Effector memory CD4-positive, alpha-beta T cell (primary cell): Measurements from ENCODE around the gene CHST11.
"Not testable (repeated sequence)": the region's sequence is repeated elsewhere in the genome, so short reads cannot be mapped to it uniquely, and the experiment has no call there.

ENCODE experiments used
- DNase-seq, 3 donors: peaks; one replicate each; pipeline ENCODE4 v3.0.0-alpha.2; 2020
- H3K27ac ChIP-seq: 2 replicates; pipeline ENCODE4 v1.7.0; 2013; ENCODE audit warnings: mild to moderate bottlenecking, low read length, moderate library complexity; ENCODE audit not compliant: insufficient read depth, poor library complexity, severe bottlenecking
- H3K27me3 ChIP-seq: replicated peaks from 2 replicates; pipeline ENCODE4 v1.7.0; 2013; ENCODE audit warnings: mild to moderate bottlenecking, low read length; ENCODE audit not compliant: insufficient read depth, control insufficient read depth, poor library complexity, severe bottlenecking
- H3K36me3 ChIP-seq: 2 replicates; pipeline ENCODE4 v1.7.0; 2013; ENCODE audit warnings: mild to moderate bottlenecking, low read length, moderate library complexity; ENCODE audit not compliant: control insufficient read depth, insufficient read depth
- H3K4me1 ChIP-seq: 2 replicates; pipeline ENCODE4 v1.7.0; 2013; ENCODE audit warnings: low read length, mild to moderate bottlenecking; ENCODE audit not compliant: control insufficient read depth, insufficient read depth, poor library complexity, severe bottlenecking
- H3K4me3 ChIP-seq: 2 replicates; pipeline ENCODE4 v1.7.0; 2013; ENCODE audit warnings: low read length, low read depth, mild to moderate bottlenecking; ENCODE audit not compliant: insufficient read depth, poor library complexity, severe bottlenecking
- H3K9me3 ChIP-seq: 2 replicates; pipeline ENCODE4 v1.7.0; 2013; ENCODE audit warnings: mild to moderate bottlenecking, low read length, moderate library complexity; ENCODE audit not compliant: control insufficient read depth

The CHST11 gene

DNA sequence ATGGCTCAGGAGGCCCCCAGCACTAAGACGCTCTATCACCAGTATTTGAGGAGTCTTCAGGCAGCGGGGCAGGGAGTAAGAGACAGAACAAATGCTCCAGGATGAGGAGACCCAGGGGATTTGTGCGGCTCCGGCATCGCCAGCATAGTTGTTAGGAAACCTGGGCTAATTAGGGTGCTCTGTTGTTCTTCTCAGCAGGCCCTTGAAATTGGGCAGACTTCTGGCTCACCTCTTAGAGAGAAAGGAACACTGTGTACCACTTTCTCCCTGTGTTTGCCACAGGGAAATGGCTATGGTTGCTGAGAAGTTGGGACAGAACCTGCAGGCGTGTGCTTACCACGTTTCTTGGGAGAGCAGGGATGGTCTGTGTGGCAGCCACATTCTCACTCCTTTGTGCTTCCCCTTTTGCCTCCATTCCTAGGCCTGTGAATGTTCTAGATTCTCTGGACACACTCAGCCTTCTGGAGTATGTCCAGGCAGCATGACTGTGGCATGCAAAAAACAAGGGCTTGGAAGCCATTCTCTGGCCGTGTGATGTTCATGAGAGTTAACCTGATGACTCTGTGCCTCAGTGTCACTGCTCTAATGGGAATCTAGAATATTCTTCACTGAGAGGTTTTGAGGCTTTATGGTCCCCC lies 109.0 kb downstream of the CHST11 start:
- Histone ChIP-seq H3K4me3 (no peak overlapping the region), H3K36me3 (peaks cover 7% of the 10 kb centered on the region), H3K27ac (no peak overlapping the region), H3K27me3 (no peaks in the 10 kb centered on the region), H3K9me3 (no peaks in the 10 kb centered on the region), H3K4me1 (peaks cover 18% of the 10 kb centered on the region)
- no peak for DNase-seq

DNA sequence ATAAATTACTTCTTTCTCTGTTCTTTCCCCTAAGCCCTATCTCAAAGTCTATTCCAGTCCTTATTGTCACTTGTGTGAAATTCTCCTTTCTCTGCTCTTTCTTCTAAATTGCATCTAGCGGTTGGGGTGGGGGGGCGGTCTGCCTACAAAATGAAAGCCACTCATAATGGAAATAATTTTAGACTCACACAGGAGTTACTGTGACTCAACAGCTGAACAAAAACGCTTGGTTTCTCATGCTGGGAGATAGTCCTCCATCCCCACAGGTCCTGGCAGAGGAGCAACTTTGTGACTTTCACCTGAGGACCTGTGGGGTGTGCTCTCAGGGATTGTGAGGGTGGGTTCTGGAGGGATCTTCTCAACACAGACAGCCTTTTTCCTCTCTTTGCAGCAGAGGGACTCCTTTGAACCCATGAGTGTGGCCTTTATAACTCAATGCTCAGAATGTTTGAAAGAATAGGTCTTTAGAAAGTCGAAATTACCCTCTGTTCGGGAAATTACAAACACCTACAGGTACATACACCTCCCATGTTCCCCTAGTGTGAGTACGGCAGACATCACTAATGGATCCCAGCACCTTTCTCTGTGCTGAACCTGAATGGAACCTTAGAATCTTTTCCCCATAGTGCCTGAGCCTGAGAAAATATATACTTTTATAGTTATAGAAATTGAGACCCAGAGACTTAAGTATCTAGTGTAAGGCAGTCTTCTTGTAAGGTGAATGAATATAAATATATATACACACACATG lies 109.7 kb downstream of the CHST11 start:
- Histone ChIP-seq H3K9me3 (no peaks in the 10 kb centered on the region), H3K4me3 (no peak overlapping the region), H3K4me1 (peaks cover 18% of the 10 kb centered on the region), H3K36me3 (peaks cover 7% of the 10 kb centered on the region), H3K27ac (no peak overlapping the region), H3K27me3 (no peaks in the 10 kb centered on the region)
- DNase-seq, result no peak

DNA sequence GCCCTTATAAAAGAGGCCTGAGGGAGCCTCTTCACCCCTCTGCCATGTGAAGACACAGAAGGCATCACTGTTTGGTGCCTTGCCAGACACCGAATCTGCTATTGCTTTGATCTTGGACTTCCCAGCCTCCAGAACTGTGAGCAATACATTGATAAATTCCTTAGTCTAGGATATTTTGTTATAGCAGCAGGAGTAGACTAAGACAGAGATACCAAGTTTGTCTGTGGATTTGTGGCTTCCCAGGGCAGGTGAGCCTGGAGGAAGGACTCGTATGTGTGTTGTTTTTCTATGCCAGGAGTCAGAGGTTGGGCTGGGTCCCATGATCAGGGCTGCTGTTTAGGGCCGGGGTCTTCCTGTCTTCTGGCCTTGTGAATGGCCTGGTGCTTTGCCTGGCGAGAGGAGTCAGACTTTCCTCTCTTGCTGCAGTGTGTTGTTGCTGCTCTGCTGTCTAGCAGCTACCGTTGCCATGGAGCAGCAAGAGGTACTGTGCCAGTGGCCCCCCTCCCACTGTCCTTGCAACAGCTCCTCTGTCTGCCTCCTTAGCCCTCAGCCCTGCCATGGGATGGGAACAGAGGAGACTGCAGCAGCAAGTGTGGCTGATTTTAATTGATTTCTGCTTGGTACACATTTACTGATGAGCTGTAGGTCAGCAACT lies 111.2 kb downstream of the CHST11 start:
- no peak overlapping the region for H3K4me3 ChIP-seq
- H3K4me1 ChIP-seq, result peaks cover 18% of the 10 kb centered on the region
- H3K36me3 ChIP-seq, result peaks cover 7% of the 10 kb centered on the region
- peak overlapping the region; percentile 31 for H3K27ac ChIP-seq
- no peaks in the 10 kb centered on the region for H3K27me3 ChIP-seq
- peak in 1 of 3 donors; percentile 9 for DNase-seq
- no peaks in the 10 kb centered on the region for H3K9me3 ChIP-seq

DNA sequence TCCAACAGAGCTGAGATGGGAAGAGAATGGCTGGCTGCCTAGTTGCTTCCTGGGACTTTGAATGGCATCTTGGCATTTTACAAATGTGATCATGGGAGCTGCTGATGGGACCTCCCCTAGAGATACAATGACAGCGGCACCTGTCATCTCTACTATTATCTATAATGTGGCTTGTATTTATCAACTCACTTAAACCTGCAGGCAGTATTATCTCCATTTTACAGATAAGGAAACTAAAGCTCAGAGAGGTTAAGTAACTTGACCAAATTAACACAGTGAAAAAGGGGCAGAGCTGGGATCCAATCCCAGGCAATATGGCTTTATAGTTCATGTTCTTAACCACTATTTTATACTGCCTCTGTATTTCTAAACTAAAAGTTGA lies 111.7 kb downstream of the CHST11 start:
- Histone ChIP-seq H3K27me3 (no peaks in the 10 kb centered on the region), H3K4me1 (peaks cover 18% of the 10 kb centered on the region), H3K27ac (peak overlapping the region; percentile 31), H3K4me3 (no peak overlapping the region), H3K9me3 (no peaks in the 10 kb centered on the region), H3K36me3 (peaks cover 7% of the 10 kb centered on the region)
- no peak for DNase-seq

DNA sequence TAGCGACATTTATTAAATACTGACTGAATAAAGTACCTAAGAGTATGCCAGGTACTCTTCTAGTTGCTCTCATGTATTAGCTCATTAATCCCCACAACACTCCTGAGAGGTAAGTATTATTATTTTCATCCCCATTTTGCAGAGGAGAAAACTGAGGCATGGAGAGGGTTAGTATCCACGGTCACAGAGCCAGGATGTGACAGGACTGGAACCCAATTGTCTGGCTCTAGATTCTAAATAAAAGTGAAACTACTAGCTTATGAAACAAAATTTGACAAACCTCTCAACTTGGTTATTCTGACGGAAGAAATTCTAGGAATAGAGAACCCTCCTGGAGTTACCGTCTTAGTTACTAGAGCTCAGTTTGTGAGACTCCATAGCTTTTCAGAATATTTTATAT lies 112.2 kb downstream of the CHST11 start:
- H3K36me3 ChIP-seq, result peaks cover 3% of the 10 kb centered on the region
- H3K4me1 ChIP-seq, result peaks cover 18% of the 10 kb centered on the region
- H3K9me3 ChIP-seq, result no peaks in the 10 kb centered on the region
- H3K27me3 ChIP-seq, result no peaks in the 10 kb centered on the region
- H3K4me3 ChIP-seq, result peak overlapping the region; percentile 20
- H3K27ac ChIP-seq, result peak overlapping the region; percentile 31
- no peak for DNase-seq

DNA sequence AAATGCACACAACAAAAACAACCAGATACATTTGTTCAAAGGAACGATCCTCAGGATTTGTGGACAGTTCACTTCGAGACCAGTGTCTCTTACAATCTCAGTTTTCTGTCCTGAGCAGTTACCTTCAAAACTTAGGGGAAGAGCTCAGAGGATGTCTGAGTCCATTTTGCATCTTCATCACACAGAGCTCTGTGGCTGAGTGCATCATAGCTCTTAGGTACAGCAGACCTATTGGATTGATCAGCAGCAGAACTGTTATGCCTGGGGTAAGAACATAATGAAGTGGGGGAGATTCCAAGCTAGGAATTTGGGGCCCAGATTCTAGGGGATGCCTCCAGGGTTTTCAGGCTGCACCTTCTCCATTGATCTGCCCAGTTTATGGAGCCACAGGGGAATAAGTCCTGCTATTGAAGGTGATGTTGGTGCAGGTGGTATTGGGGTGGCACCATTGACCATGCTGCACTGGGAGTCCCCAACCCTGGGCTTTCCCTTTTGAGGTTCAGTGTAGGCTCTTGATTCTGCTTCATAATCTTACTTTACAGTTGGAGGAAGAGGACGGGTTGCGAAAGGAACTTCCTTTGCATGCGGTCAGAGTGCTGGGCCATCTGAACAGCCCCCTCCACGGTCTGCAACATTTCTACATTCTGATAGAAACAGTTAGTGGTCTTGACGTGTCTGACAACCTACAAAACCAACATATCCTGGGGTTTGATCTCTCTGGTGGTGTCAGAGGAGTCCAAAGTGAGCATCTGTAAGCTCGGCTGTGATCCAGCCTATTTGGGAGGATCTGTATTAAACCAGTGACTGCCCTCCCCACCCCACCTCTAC lies 112.8 kb downstream of the CHST11 start:
- peak; percentile 18 to 45 (median 35) for DNase-seq
- Histone ChIP-seq H3K4me3 (peak overlapping the region; percentile 20), H3K27me3 (no peaks in the 10 kb centered on the region), H3K9me3 (no peaks in the 10 kb centered on the region), H3K36me3 (no peaks in the 10 kb centered on the region), H3K27ac (peak overlapping the region; percentile 33), H3K4me1 (peaks cover 18% of the 10 kb centered on the region)

DNA sequence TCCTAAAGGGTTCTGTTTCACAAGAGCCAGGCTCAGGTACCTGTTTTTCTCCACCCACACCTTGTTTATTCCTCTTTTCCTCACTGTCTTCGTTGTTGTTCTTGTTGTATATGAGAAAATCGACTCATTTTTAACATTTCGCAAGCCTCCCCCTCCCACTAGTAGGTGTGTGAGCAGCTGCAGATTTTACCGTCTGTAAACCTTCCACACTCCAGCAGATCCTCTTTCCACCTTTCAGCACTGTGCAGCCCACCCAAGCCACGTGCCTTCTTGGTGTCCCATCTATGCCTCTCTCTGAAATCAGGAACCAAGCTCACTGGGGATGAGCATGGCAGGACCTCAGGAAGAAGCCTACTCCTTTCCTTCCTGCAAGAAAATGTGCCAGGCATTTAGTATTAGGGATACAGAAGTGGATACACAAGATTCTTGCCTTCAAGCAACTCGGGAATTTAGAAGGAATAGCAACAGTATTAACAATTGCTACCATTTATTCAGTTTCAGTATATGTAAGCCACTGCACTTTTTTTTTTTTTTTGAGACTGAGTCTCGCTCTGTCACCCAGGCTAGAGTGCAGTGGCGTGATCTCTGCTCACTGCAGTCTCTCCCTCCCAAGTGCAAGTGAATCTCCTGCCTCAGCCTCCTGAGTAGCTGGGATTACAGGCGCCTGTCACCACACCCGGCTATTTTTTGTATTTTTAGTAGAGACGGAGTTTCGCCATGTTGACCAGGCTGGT lies 113.6 kb downstream of the CHST11 start:
- H3K27me3 ChIP-seq, result no peaks in the 10 kb centered on the region
- DNase-seq, result no peak
- peak overlapping the region; percentile 33 for H3K27ac ChIP-seq
- no peak overlapping the region for H3K4me3 ChIP-seq
- no peaks in the 10 kb centered on the region for H3K9me3 ChIP-seq
- H3K4me1 ChIP-seq, result peaks cover 18% of the 10 kb centered on the region
- H3K36me3 ChIP-seq, result no peaks in the 10 kb centered on the region

DNA sequence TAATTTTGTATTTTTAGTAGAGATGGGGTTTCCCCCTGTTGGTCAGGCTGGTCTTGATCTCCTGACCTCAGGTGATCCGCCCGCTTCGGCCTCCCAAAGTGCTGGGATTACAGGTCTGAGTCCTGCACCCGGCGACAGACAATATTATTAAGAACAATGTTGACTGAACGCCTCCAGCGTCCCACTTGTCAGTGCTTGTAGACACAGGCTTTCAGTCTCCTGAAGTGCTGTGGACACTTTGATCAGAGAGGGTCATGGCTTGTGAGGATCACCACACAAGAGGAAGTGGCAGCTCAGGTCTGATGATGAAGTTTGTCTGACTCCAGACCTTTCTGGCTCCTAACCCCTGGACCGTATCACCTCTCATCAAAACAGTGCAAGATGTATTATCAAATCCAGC lies 114.6 kb downstream of the CHST11 start:
- peaks cover 18% of the 10 kb centered on the region for H3K4me1 ChIP-seq
- H3K27ac ChIP-seq, result no peak overlapping the region
- no peak for DNase-seq
- no peaks in the 10 kb centered on the region for H3K27me3 ChIP-seq
- H3K36me3 ChIP-seq, result no peaks in the 10 kb centered on the region
- no peak overlapping the region for H3K4me3 ChIP-seq
- H3K9me3 ChIP-seq, result no peaks in the 10 kb centered on the region

DNA sequence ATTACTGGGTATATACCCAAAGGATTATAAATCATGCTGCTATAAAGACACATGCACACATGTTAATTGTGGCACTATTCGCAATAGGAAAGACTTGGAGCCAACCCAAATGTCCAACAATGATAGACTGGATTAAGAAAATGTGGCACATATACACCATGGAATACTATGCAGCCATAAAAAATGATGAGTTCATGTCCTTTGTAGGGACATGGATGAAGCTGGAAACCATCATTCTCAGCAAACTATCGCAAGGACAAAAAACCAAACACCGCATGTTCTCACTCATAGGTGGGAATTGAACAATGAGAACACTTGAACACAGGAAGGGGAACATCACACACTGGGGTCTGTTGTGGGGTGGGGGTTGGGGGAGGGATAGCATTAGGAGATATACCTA lies 117.6 kb downstream of the CHST11 start:
- H3K27me3 ChIP-seq, H3K4me3 ChIP-seq, H3K9me3 ChIP-seq, H3K36me3 ChIP-seq, DNase-seq, H3K27ac ChIP-seq: not testable (repeated sequence)
- H3K4me1 ChIP-seq, result peaks cover 11% of the 10 kb centered on the region
